Suppressor macrophage treated with lipopolysaccharide for 4 hours (primary cell): ENCODE data around the gene COX19.
"Not testable (repeated sequence)": the region's sequence is repeated elsewhere in the genome, so short reads cannot be mapped to it uniquely, and the experiment has no call there.

Experiments used
- DNase-seq: peaks from one replicate; pipeline ENCODE4 v3.0.0-alpha.2; 2020

COX19 gene

GRCh38 chr7:959271-959670 lies 16.1 kb downstream of the COX19 start:
- no peak for DNase-seq

GRCh38 chr7:958221-959200 lies 16.8 kb downstream of the COX19 start:
- no peak for DNase-seq

- DNase-seq = peak; percentile 85
These were observed 17.7 kb downstream of the COX19 start for GRCh38 chr7:957418-958220.

- no peak for DNase-seq
These were observed 19.3 kb downstream of the COX19 start for GRCh38 chr7:956031-956430.

- peak; percentile 86 for DNase-seq
These were observed 20.8 kb downstream of the COX19 start, which contains the start of gene ADAP1 for GRCh38 chr7:954330-955238. TSS of gene ADAP1 (minus strand) at chr7:954680. CDS start at chr7:954477, 203 bp downstream.

- DNase-seq = peak; percentile 79
These were observed 21.6 kb downstream of the COX19 start for GRCh38 chr7:953547-954327.

GRCh38 chr7:952548-953441 lies 22.6 kb downstream of the COX19 start:
- no peak for DNase-seq

GRCh38 chr7:951881-952547 lies 23.3 kb downstream of the COX19 start:
- DNase-seq = no peak

- DNase-seq = no peak
These were observed 26.1 kb downstream of the COX19 start for GRCh38 chr7:949021-949934.

GRCh38 chr7:947391-948210 lies 27.7 kb downstream of the COX19 start:
- no peak for DNase-seq

- DNase-seq = no peak
These were observed 28.9 kb downstream of the COX19 start for GRCh38 chr7:946256-946996.

- no peak for DNase-seq
These were observed 29.6 kb downstream of the COX19 start for GRCh38 chr7:945556-946255.

- DNase-seq = no peak
These were observed 30.2 kb downstream of the COX19 start for GRCh38 chr7:945147-945555.

- no peak for DNase-seq
These were observed 30.6 kb downstream of the COX19 start for GRCh38 chr7:944744-945143.

- DNase-seq = not testable (repeated sequence)
These were observed 31.6 kb downstream of the COX19 start for GRCh38 chr7:943793-944192.

GRCh38 chr7:940599-941408 lies 34.5 kb downstream of the COX19 start:
- peak; percentile 84 for DNase-seq
